Spleen (tissue), 11 donors: ENCODE measurements around the gene RARS1. TPM values are rescaled to one million over a fixed set of nuclear protein-coding genes. Genes with fewer than 3 reads are reported as not detected.
"Not testable (repeated sequence)": the region's sequence is repeated elsewhere in the genome, so short reads cannot be mapped to it uniquely, and the experiment has no call there.

Experiments used
- DNase-seq: peaks from one replicate; pipeline ENCODE4 v3.0.0-alpha.2; 2020
- H3K27ac ChIP-seq, 8 donors: fragments of 200-600 bp; sonication (generic) in 7 of 8; 1 replicate in 4 of 8; 2 replicates in 4 of 8; pipeline versions ENCODE4 v1.5.0 to v1.8.0; 2016 to 2021; ENCODE audit warnings: inconsistent platforms in 4 of 8, mild to moderate bottlenecking in 4 of 8, moderate library complexity in 1 of 8
- H3K27me3 ChIP-seq, 7 donors: fragments of 200-600 bp; sonication (generic) in 6 of 7; replicated peaks in 1 of 7; 1 replicate in 4 of 7; 2 replicates in 3 of 7; pipeline versions ENCODE4 v1.5.0 to v1.8.0; 2016 to 2021; ENCODE audit warnings: inconsistent platforms in 3 of 7, mild to moderate bottlenecking in 1 of 7
- H3K36me3 ChIP-seq, 6 donors: fragments of 200-600 bp; sonication (generic) in 5 of 6; 1 replicate in 4 of 6; 2 replicates in 2 of 6; pipeline versions ENCODE4 v1.5.0 to v1.8.0; 2016 to 2021; ENCODE audit warnings: inconsistent platforms in 2 of 6
- H3K4me1 ChIP-seq, 6 donors: fragments of 200-600 bp; sonication (generic) in 5 of 6; 1 replicate in 3 of 6; 2 replicates in 3 of 6; pipeline versions ENCODE4 v1.5.0 to v1.8.0; 2016 to 2021; ENCODE audit warnings: inconsistent platforms in 3 of 6
- H3K4me3 ChIP-seq, 8 donors: fragments of 200-600 bp; sonication (generic) in 7 of 8; 1 replicate in 4 of 8; 2 replicates in 4 of 8; pipeline versions ENCODE4 v1.5.0 to v1.8.0; 2016 to 2021; ENCODE audit warnings: inconsistent platforms in 4 of 8, mild to moderate bottlenecking in 4 of 8, moderate library complexity in 2 of 8
- H3K9me3 ChIP-seq, 8 donors: fragments of 200-600 bp; sonication (generic) in 7 of 8; 1 replicate in 4 of 8; 2 replicates in 4 of 8; pipeline versions ENCODE4 v1.5.0 to v1.8.0; 2016 to 2021; ENCODE audit warnings: inconsistent platforms in 4 of 8
- POLR2A ChIP-seq, 3 donors: fragments of 450-650 bp; IDR thresholded peaks; one replicate each; pipeline ENCODE4 v1.5.1; 2017; ENCODE audit warnings: antibody characterized with exemption in 3 of 3, mild to moderate bottlenecking in 1 of 3
- POLR2AphosphoS5 ChIP-seq, 3 donors: sonication (generic); formaldehyde crosslinking; IDR thresholded peaks; one replicate each; pipeline ENCODE4 v1.5.1; 2017; ENCODE audit warnings: antibody characterized with exemption in 3 of 3
- WGBS, 5 donors: extraction: QIAGEN DNeasy Blood & Tissue Kit in 3 of 5; methylation state at CpG; one replicate each; pipeline versions ENCODE4 v1.1.5 to v1.1.7; 2013 to 2018; 5-methylcytosine and 5-hydroxymethylcytosine counted together
- intact Hi-C: fragments of 100-400 bp; cut with DNase I; formaldehyde crosslinking; loops from one replicate; pipeline ENCODE4 v1.15.0; 2023; ENCODE audit warnings: low total_unique reads
- polyA plus RNA-seq, 3 donors: library from polyadenylated mRNA; stranded (reverse); fragments of 200-250 nt; gene quantifications; one replicate each; pipeline ENCODE4 v1.2.1, GENCODE V29; 2013
- total RNA-seq, 7 donors: library from RNA; depleted of rRNA in 3 of 7; stranded (reverse); fragments of >200 nt in 3 of 7; fragmentation: NEBNext Ultra II Directional in 4 of 7; extraction: Animal tissue kit (Norgen Biotek cat#: 25700) in 4 of 7; gene quantifications; one replicate each; pipeline versions ENCODE4 v1.1.0 to v1.2.1, GENCODE V29; 2016 to 2021
- TF ChIP-seq, protein P1 (sequence below), 11 experiments: fragments of 200-600 bp in 7 of 11; fragments of 450-650 bp in 4 of 11; sonication (generic) in 4 of 11; IDR thresholded peaks in 8 of 11; conservative IDR thresholded peaks in 3 of 11; 1 replicate in 7 of 11; 2 replicates in 4 of 11; pipeline versions ENCODE4 v1.4.0 to v1.8.0; 2016 to 2021; ENCODE audit warnings: antibody characterized with exemption in 11 of 11, inconsistent platforms in 4 of 11, mild to moderate bottlenecking in 1 of 11
- donor health status: healthy with polysubstance abuse.
- donor health status: DM: no; HTN: no; CAD: no; lungs with moderate emphysema.
- donor health status: DM: no; HTN: no; CAD: no.
- donor health status: Bipolar disorder and iron deficiency.
- donor health status: healthy.
- donor health status: DM: no; HTN: no; CAD: no.
- donor health status: DM: yes; HTN: yes; CAD: no.

The RARS1 gene
- total and polyA plus RNA-seq, 10 donors: 24.2 to 75.5 (median 60.2) TPM

DNA sequence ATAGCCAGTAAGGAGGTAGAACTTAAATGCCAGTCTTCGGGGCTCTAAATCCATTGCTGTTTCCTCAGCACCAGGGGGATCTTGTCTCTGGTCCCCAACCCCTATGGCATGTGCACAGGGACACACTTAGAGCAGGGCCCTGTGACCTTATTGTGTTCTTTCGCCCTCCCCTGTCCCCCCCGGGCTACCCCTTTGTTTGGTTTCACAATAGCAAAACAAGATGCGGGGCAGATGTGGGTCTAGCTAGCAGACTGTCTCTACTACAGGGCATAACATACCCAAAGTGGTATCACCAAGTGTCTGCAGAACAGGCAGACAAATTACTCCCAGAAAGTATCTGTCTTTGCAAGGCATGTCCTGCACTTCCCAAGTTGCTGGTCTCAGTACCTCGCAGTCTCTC lies 44.9 kb downstream of the RARS1 start:
- DNase-seq: no peak
- intact Hi-C loops: no loop called here
- peaks cover 3 to 61% (median 23%) of the 10 kb centered on the region in 7 donors for H3K27me3 ChIP-seq
- no peak overlapping the region for H3K4me3 ChIP-seq
- H3K9me3 ChIP-seq: peaks cover 0 to 9% (median 0%) of the 10 kb centered on the region in 8 donors
- no peaks in the 10 kb centered on the region for H3K36me3 ChIP-seq
- TF ChIP-seq, protein P1, sequence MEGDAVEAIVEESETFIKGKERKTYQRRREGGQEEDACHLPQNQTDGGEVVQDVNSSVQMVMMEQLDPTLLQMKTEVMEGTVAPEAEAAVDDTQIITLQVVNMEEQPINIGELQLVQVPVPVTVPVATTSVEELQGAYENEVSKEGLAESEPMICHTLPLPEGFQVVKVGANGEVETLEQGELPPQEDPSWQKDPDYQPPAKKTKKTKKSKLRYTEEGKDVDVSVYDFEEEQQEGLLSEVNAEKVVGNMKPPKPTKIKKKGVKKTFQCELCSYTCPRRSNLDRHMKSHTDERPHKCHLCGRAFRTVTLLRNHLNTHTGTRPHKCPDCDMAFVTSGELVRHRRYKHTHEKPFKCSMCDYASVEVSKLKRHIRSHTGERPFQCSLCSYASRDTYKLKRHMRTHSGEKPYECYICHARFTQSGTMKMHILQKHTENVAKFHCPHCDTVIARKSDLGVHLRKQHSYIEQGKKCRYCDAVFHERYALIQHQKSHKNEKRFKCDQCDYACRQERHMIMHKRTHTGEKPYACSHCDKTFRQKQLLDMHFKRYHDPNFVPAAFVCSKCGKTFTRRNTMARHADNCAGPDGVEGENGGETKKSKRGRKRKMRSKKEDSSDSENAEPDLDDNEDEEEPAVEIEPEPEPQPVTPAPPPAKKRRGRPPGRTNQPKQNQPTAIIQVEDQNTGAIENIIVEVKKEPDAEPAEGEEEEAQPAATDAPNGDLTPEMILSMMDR (IDR thresholded peaks at IDR 0.05 in 8 of 11, conservative IDR thresholded peaks at IDR 0.05 in 3 of 11): no peak
- TF ChIP-seq POLR2AphosphoS5 (IDR thresholded peaks at IDR 0.05) (no peak), POLR2A (IDR thresholded peaks at IDR 0.05) (no peak)
- WGBS, 5 donors: 75 to 88% (median 85%) methylated on average over 5 of the region's 5 CpGs
- no peak overlapping the region for H3K27ac ChIP-seq
- peaks cover 3 to 14% (median 8%) of the 10 kb centered on the region in 6 donors for H3K4me1 ChIP-seq

DNA sequence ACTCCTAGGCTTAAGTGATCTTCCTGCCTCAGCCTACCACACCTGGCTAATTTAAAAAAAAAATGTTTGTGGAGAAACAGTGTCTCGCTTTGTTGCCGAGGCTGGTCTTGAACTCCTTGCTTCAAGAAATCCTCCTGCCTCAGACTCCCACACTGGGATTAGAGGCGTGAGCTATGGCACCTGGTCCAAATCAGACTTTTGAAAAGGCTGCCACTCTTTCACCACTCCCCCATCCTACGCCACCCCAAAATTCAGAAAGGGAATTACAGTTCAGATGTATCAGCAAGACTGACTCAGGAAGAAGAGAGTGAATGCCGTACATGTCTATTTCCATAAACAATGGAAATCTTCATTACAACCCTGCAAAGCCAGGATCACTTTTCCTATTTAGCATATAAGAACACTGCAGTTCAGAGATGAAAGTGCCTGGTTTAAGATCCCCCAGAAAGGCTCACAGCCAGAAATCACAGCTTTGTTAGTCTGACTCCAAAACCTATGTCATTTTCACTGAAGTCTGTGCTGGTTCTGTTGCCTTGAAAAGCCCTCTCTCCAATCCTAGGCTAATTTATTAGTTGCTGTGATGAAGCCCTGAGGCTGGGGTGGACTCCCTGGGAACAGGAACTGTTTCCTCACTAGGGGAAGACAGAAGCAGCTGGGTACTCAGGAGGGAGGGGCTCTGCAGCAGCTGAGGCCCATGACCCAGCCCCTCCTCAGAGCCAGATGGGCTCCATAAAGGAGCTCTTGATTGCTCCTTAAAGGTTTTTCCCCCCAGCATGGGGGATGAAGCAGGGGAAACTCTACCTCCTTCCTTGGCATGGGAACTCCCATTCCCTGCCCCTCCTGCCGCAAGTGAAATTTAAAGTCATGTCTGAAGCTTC lies 46.0 kb downstream of the RARS1 start:
- TF ChIP-seq POLR2A (IDR thresholded peaks at IDR 0.05): no peak
- TF ChIP-seq, protein P1 (IDR thresholded peaks at IDR 0.05 in 8 of 11, conservative IDR thresholded peaks at IDR 0.05 in 3 of 11): no peak
- H3K27me3 ChIP-seq: peaks cover 3 to 61% (median 23%) of the 10 kb centered on the region in 7 donors
- WGBS, 5 donors: 68 to 79% (median 72%) methylated on average over 6 of the region's 6 CpGs
- intact Hi-C loops: no loop called here
- peaks cover 3 to 14% (median 8%) of the 10 kb centered on the region in 6 donors for H3K4me1 ChIP-seq
- no peak for DNase-seq
- H3K4me3 ChIP-seq: no peak overlapping the region
- H3K36me3 ChIP-seq: no peaks in the 10 kb centered on the region
- peaks cover 0 to 9% (median 0%) of the 10 kb centered on the region in 8 donors for H3K9me3 ChIP-seq
- H3K27ac ChIP-seq: no peak overlapping the region

DNA sequence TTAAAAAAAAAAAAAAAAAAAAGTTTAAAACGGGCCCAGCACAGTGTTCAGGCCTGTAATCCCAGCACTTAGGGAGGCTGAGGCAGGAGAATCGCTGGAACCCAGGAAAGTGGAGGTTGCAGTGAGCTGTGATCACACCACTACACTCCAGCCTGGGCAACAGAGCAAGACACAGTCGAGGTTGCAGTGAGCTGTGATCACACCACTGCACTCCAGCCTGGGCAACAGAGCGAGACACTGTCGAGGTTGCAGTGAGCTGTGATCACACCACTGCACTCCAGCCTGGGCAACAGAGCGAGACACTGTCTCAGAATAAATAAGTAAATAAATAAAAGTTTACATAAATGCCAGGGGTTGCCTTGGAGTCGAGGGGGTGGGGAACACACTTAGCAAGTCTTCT lies 48.1 kb downstream of the RARS1 start:
- H3K36me3 ChIP-seq, H3K4me3 ChIP-seq, intact Hi-C loops, H3K4me1 ChIP-seq, H3K9me3 ChIP-seq, DNase-seq, H3K27ac ChIP-seq: not testable (repeated sequence)
- 70 to 84% (median 74%) methylated on average over 7 of the region's 7 CpGs for WGBS, 5 donors
- H3K27me3 ChIP-seq: peaks cover 3 to 44% (median 23%) of the 10 kb centered on the region in 7 donors

DNA sequence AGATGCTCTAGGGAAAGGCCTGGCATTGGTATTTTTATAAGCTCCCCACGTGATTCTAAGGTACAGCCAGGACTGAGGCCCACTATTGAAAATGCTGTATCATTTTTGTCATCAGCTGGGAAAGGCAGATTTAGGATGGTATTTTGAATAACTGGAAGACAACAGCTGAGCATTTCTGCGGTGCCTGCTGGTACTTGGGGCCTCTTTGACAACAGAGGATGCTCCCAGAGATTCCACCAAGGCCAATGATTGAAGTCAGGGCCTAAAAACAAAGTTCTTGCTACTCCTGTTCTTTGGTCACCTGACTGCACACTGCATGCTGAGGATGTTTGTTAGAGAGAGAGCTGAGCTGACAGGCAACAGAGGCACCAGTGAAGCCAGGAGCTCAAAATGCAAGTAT lies 50.9 kb downstream of the RARS1 start:
- 56 to 82% (median 68%) methylated on average over 2 of the region's 2 CpGs for WGBS, 5 donors
- TF ChIP-seq, protein P1 (IDR thresholded peaks at IDR 0.05 in 8 of 11, conservative IDR thresholded peaks at IDR 0.05 in 3 of 11): no peak
- TF ChIP-seq POLR2A (IDR thresholded peaks at IDR 0.05): no peak
- no peak for TF ChIP-seq POLR2AphosphoS5 (IDR thresholded peaks at IDR 0.05)
- no peaks in the 10 kb centered on the region for H3K36me3 ChIP-seq
- DNase-seq: no peak
- no peak overlapping the region for H3K4me3 ChIP-seq
- no peaks in the 10 kb centered on the region for H3K4me1 ChIP-seq
- H3K9me3 ChIP-seq: peaks cover 0 to 10% (median 0%) of the 10 kb centered on the region in 8 donors
- no peak overlapping the region for H3K27ac ChIP-seq
- intact Hi-C loops: no loop called here
- H3K27me3 ChIP-seq: peaks cover 0 to 16% (median 0%) of the 10 kb centered on the region in 7 donors
